Body of pancreas (tissue), 4 donors: ENCODE data around the gene REP15. TPM values are rescaled to one million over a fixed set of nuclear protein-coding genes. Genes with fewer than 3 reads are reported as not detected.
"Not testable (repeated sequence)": the region's sequence is repeated elsewhere in the genome, so short reads cannot be mapped to it uniquely, and the experiment has no call there.

Experiments
- ATAC-seq: fragments of 150-250 bp; one replicate; pipeline ENCODE4 v1.9.1; 2016
- DNase-seq, 4 donors: peaks; one replicate each; pipeline ENCODE4 v3.0.0-alpha.2; 2019
- H3K27ac ChIP-seq, 4 donors: fragments of 200-600 bp; sonication (generic); 1 replicate in 3 of 4; 2 replicates in 1 of 4; pipeline versions ENCODE4 v1.5.1 to v1.6.1; 2016 to 2019; ENCODE audit warnings: mild to moderate bottlenecking in 1 of 4, mixed read lengths in 1 of 4, moderate library complexity in 1 of 4
- H3K27me3 ChIP-seq, 2 donors: fragments of 200-600 bp; sonication (generic); one replicate each; pipeline ENCODE4 v1.6.0; 2016; ENCODE audit warnings: mild to moderate bottlenecking in 1 of 2
- H3K36me3 ChIP-seq, 2 donors: fragments of 200-600 bp; sonication (generic); replicated peaks in 1 of 2; 2 replicates each; pipeline ENCODE4 v1.5.1; 2016; ENCODE audit warnings: low read depth in 2 of 2; ENCODE audit not compliant: insufficient read depth in 1 of 2
- H3K4me1 ChIP-seq: fragments of 200-600 bp; sonication (generic); one replicate; pipeline ENCODE4 v1.6.0; 2016
- H3K4me3 ChIP-seq, 2 donors: fragments of 200-600 bp; sonication (generic); 1 replicate in 1 of 2; 2 replicates in 1 of 2; pipeline ENCODE4 v1.5.1; 2016 to 2019
- H3K9me3 ChIP-seq, 3 donors: fragments of 200-600 bp; sonication (generic); 1 replicate in 2 of 3; 2 replicates in 1 of 3; pipeline ENCODE4 v1.5.1; 2016
- CTCF ChIP-seq, 7 experiments: fragments of 450-650 bp in 4 of 7; fragments of 200-600 bp in 3 of 7; sonication (generic) in 3 of 7; IDR thresholded peaks; one replicate each; pipeline ENCODE4 v1.5.1; 2016 to 2019; ENCODE audit warnings: antibody characterized with exemption in 7 of 7
- POLR2A ChIP-seq, 3 donors: fragments of 450-650 bp; IDR thresholded peaks; one replicate each; pipeline ENCODE4 v1.6.1; 2016; ENCODE audit warnings: antibody characterized with exemption in 3 of 3, mild to moderate bottlenecking in 2 of 3
- WGBS, 2 donors: methylation state at CpG; one replicate each; pipeline ENCODE4 v1.1.5; 2017; 5-methylcytosine and 5-hydroxymethylcytosine counted together
- intact Hi-C: fragments of 100-400 bp; cut with DNase I; formaldehyde crosslinking; loops from one replicate; pipeline ENCODE4 v1.15.1; 2023
- total RNA-seq, 2 donors: library from RNA; depleted of rRNA; stranded (reverse); fragments of >200 nt; gene quantifications; one replicate each; pipeline ENCODE4 v1.1.0, GENCODE V29; 2016

Gene REP15
- total RNA-seq, 2 donors from 2014 or later: 1.0 to 2.0 TPM

DNA sequence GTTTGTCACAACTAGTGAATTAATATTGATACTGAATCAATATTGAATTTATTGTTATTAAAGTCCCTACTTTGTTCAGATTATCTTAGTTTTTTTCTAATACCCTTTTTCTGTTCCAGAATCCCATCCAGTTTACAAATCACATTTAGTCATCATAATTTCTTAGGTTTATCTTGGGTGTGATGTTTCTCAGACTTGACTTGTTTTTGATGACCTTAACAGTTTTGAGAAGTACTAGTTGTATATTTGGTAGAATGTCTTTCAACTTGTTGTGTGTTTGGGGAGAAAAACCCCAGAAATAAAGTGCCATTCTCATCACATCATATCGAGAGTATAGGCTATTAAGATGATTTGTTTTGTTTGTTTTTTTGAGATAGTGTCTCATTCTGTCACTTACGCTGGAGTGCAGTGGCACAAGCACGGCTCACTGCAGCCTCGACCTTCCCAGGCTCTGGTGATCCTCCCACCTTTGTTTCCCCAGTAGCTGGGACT, 33.9 kb downstream of the REP15 start:
- 67 to 68% methylated on average over 4 of the region's 4 CpGs for WGBS, 2 donors
- no peak for DNase-seq
- H3K36me3 ChIP-seq: peaks cover 0 to 4% of the 10 kb centered on the region in 2 donors
- H3K9me3 ChIP-seq: no peaks in the 10 kb centered on the region
- no peaks in the 10 kb centered on the region for H3K27me3 ChIP-seq
- TF ChIP-seq POLR2A (IDR thresholded peaks at IDR 0.05): no peak
- no peak for TF ChIP-seq CTCF (IDR thresholded peaks at IDR 0.05)
- H3K4me3 ChIP-seq: no peak overlapping the region
- no peak for ATAC-seq
- H3K4me1 ChIP-seq: no peaks in the 10 kb centered on the region
- no peak overlapping the region for H3K27ac ChIP-seq
- intact Hi-C loops: loop anchor here (5.0 to 10.0 kb wide), 2 partner anchors 95 to 207 kb away; no protein-coding TSS in a partner anchor

DNA sequence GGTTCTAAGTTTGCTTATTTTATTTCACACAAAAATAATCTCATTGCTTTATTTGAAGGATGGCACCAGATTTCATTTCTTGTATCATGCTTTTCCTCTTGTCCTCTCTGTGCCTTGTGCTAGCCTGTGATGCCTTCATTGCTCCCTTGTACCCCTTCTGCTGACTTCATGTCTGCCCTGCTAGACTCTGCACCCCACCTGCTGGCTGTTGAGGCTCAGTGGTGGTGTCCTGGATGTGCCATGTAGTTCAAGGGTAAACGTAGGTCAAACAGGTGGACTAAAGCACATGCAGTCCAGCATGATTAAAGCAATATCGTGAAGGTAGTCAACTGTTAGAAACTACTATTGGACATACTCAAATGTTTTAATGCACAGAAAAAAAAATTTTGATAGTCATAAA, 36.0 kb downstream of the REP15 start:
- WGBS, 2 donors: 37 to 44% methylated on average over 2 of the region's 2 CpGs
- H3K27me3 ChIP-seq: no peaks in the 10 kb centered on the region
- no peaks in the 10 kb centered on the region for H3K4me1 ChIP-seq
- DNase-seq (no peak), ATAC-seq (no peak)
- no peaks in the 10 kb centered on the region for H3K9me3 ChIP-seq
- TF ChIP-seq CTCF (IDR thresholded peaks at IDR 0.05) (peak in 1 of 7 experiments; percentile 8), POLR2A (IDR thresholded peaks at IDR 0.05) (no peak)
- H3K4me3 ChIP-seq: no peak overlapping the region
- peaks cover 0 to 4% of the 10 kb centered on the region in 2 donors for H3K36me3 ChIP-seq
- H3K27ac ChIP-seq: no peak overlapping the region
- intact Hi-C loops: loop anchor here (5.0 to 10.0 kb wide), 2 partner anchors 93 to 205 kb away; no protein-coding TSS in a partner anchor

DNA sequence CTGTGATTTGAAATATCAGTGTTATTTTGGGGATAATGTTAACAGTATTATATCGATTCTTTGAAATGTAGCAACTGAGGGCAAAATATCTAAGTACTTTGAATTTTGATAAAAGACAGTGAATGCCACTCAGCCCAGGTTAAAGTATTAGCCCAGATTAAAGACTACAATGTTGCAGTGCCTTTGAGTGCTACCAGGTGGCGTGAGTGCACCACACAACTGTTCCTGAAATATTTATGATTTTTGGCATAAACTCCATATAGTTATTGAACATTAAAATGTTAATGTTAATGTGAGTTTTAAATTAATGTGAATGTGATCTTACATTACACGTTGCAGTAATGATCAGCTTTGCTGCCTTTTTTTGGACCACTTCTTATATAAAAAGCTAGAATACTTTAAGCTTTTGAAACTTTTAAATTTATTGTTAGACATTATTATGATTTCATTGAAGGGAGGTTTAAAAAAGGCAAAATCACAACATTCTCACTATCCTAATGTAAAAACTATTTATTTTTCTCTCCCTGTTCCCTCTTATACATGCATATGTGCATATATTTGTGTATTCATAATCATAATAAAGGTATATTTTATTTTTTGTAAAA, 36.9 kb downstream of the REP15 start:
- H3K9me3 ChIP-seq: no peaks in the 10 kb centered on the region
- H3K27me3 ChIP-seq: no peaks in the 10 kb centered on the region
- H3K36me3 ChIP-seq: peaks cover 0 to 4% of the 10 kb centered on the region in 2 donors
- 11 to 22% methylated on average over 3 of the region's 3 CpGs for WGBS, 2 donors
- ATAC-seq: peak; percentile 68
- no peak overlapping the region for H3K27ac ChIP-seq
- intact Hi-C loops: loop anchor here (5.0 to 10.0 kb wide), 2 partner anchors 92 to 204 kb away; no protein-coding TSS in a partner anchor
- peak; percentile 41 to 64 (median 48) for DNase-seq
- H3K4me1 ChIP-seq: no peaks in the 10 kb centered on the region
- TF ChIP-seq POLR2A (IDR thresholded peaks at IDR 0.05) (no peak), CTCF (IDR thresholded peaks at IDR 0.05) (peak; percentile 50 to 94 (median 86))
- H3K4me3 ChIP-seq: no peak overlapping the region

DNA sequence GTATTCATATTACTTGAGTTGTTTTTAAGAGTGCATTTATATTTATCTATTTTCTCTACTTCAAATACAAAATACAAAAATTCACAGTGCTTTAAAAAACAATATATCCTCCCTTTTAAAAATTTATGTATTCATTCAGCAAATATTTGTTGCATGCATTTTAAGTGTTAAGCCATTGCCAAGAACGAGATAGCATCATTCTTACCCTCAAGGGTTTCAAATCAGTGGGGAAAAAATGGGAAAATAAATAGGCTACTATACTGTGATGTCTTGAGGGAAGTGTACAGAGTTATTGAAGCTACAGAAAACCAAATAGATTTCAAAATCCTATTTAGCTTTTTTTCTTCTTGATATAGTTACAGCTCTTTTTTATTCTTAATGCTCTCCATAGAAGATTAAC, 37.5 kb downstream of the REP15 start:
- Histone ChIP-seq H3K27me3 (no peaks in the 10 kb centered on the region), H3K27ac (no peak overlapping the region), H3K4me1 (no peaks in the 10 kb centered on the region), H3K9me3 (no peaks in the 10 kb centered on the region), H3K4me3 (no peak overlapping the region), H3K36me3 (peaks cover 0 to 4% of the 10 kb centered on the region in 2 donors)
- no peak for ATAC-seq
- DNase-seq: no peak
- 79 to 89% methylated on average over 1 of the region's 1 CpG for WGBS, 2 donors
- TF ChIP-seq CTCF (IDR thresholded peaks at IDR 0.05) (no peak), POLR2A (IDR thresholded peaks at IDR 0.05) (no peak)
- intact Hi-C loops: loop anchor here (5.0 to 10.0 kb wide), 2 partner anchors 91 to 204 kb away; no protein-coding TSS in a partner anchor

GRCh38 chr12:27734321-27734720, 38.1 kb downstream of the REP15 start:
- H3K27me3 ChIP-seq, ATAC-seq, H3K27ac ChIP-seq, H3K9me3 ChIP-seq, H3K36me3 ChIP-seq, DNase-seq, H3K4me1 ChIP-seq, H3K4me3 ChIP-seq: not testable (repeated sequence)
- intact Hi-C loops: loop anchor here (5.0 to 10.0 kb wide), 2 partner anchors 90 to 203 kb away; no protein-coding TSS in a partner anchor
- 92% methylated on average over 8 to 9 of the region's 9 CpGs for WGBS, 2 donors
